Pancreas (tissue), 10 donors: Measurements from ENCODE around the gene PEX16. TPM values are rescaled to one million over a fixed set of nuclear protein-coding genes. Genes with fewer than 3 reads are reported as not detected.
A peak's percentile ranks its signal among the peaks of the same experiment; 100 is the strongest.

ENCODE experiments used
- ATAC-seq, 4 donors: fragments of 200-7000 bp; cut with Tn5 transposase; one replicate each; pipeline versions ENCODE4 v1.8.0 to v1.9.1; 2020; ENCODE audit warnings: mild to moderate bottlenecking in 4 of 4, moderate library complexity in 4 of 4
- DNase-seq, 6 donors: peaks; one replicate each; pipeline ENCODE4 v3.0.0-alpha.2; 2020
- FAIRE-seq: peaks from 2 replicates; lab custom pipeline; 2012; peaks lifted over from hg19 to GRCh38; lab: Jason Lieb, UNC
- H3K27ac ChIP-seq, 4 donors: fragments of 200-600 bp; sonication (generic); 1 replicate in 3 of 4; 2 replicates in 1 of 4; pipeline versions ENCODE4 v1.5.0 to v1.8.0; 2020
- H3K27me3 ChIP-seq, 4 donors: fragments of 200-600 bp; one replicate each; pipeline ENCODE4 v1.8.0; 2021
- H3K36me3 ChIP-seq, 3 donors: fragments of 200-600 bp; sonication (generic) in 1 of 3; one replicate each; pipeline versions ENCODE4 v1.5.0 to v1.8.0; 2020 to 2021
- H3K4me1 ChIP-seq, 3 donors: fragments of 200-600 bp; one replicate each; pipeline ENCODE4 v1.8.0; 2021
- H3K4me3 ChIP-seq, 4 donors: fragments of 200-600 bp; sonication (generic) in 2 of 4; one replicate each; pipeline versions ENCODE4 v1.5.0 to v1.8.0; 2020 to 2021
- H3K9me3 ChIP-seq, 4 donors: fragments of 200-600 bp; one replicate each; pipeline ENCODE4 v1.8.0; 2021
- CTCF ChIP-seq, 4 donors: fragments of 200-600 bp; sonication (generic) in 3 of 4; IDR thresholded peaks; one replicate each; pipeline versions ENCODE4 v1.5.0 to v1.8.0; 2021; ENCODE audit warnings: antibody characterized with exemption in 4 of 4
- WGBS, 2 donors: extraction: QIAGEN DNeasy Blood & Tissue Kit; methylation state at CpG; one replicate each; pipeline ENCODE4 v1.1.7; 2013; 5-methylcytosine and 5-hydroxymethylcytosine counted together
- intact Hi-C, 3 donors: fragments of 100-400 bp; cut with DNase I; formaldehyde crosslinking; loops; one replicate each; pipeline versions ENCODE4 v1.11.1 to v1.14.2; 2022
- polyA plus RNA-seq, 2 donors: library from polyadenylated mRNA; stranded (reverse); fragments of 200-250 nt; gene quantifications; one replicate each; pipeline ENCODE4 v1.2.3, GENCODE V29; 2013
- total RNA-seq, 6 donors: library from RNA; stranded (reverse); fragmentation: NEBNext Ultra II Directional in 4 of 6; extraction: Animal tissue kit (Norgen Biotek cat#: 25700) in 4 of 6; gene quantifications; one replicate each; pipeline versions ENCODE4 v1.2.1 to v1.2.4, GENCODE V29; 2021 to 2023
- donor health status: healthy with polysubstance abuse.
- donor health status: DM: no; HTN: no; CAD: no; lungs with moderate emphysema.
- donor health status: DM: no; HTN: no; CAD: no.
- donor health status: control.
- donor health status: control.
- donor health status: Bipolar disorder and iron deficiency.
- donor health status: DM: yes; HTN: yes; CAD: no.
- donor health status: DM: no; HTN: no; CAD: no.
- donor health status: DM: no; HTN: no; CAD: no.
- donor health status: DM: yes; HTN: yes; CAD: no.

Gene PEX16
- total and polyA plus RNA-seq, 8 donors = 18.6 to 44.3 (median 25.7) TPM

- intact Hi-C loops = no loop called here
- Histone ChIP-seq H3K36me3 (peaks cover 0 to 12% (median 0%) of the 10 kb centered on the region in 3 donors), H3K4me1 (peaks cover 0 to 22% (median 8%) of the 10 kb centered on the region in 3 donors), H3K27ac (no peak overlapping the region), H3K9me3 (no peaks in the 10 kb centered on the region), H3K4me3 (no peak overlapping the region), H3K27me3 (no peaks in the 10 kb centered on the region)
- no peak for DNase-seq
- ATAC-seq = no peak
- WGBS, 2 donors = 88 to 91% methylated on average over 8 of the region's 8 CpGs
- no peak for TF ChIP-seq CTCF (IDR thresholded peaks at IDR 0.05)
- no peak for FAIRE-seq
Observed at GRCh38 chr11:45932217-45932616, 14.5 kb upstream of the PEX16 start.

GRCh38 chr11:45931739-45932138 lies 14.1 kb upstream of the PEX16 start:
- no peak for FAIRE-seq
- Histone ChIP-seq H3K4me3 (no peak overlapping the region), H3K4me1 (peaks cover 0 to 22% (median 8%) of the 10 kb centered on the region in 3 donors), H3K27ac (no peak overlapping the region), H3K36me3 (peaks cover 0 to 12% (median 0%) of the 10 kb centered on the region in 3 donors), H3K27me3 (no peaks in the 10 kb centered on the region), H3K9me3 (no peaks in the 10 kb centered on the region)
- DNase-seq = no peak
- intact Hi-C loops = no loop called here
- TF ChIP-seq CTCF (IDR thresholded peaks at IDR 0.05) = no peak
- WGBS, 2 donors = 93 to 95% methylated on average over 10 of the region's 10 CpGs
- no peak for ATAC-seq

GRCh38 chr11:45930951-45931570 lies 13.4 kb upstream of the PEX16 start:
- Histone ChIP-seq H3K4me1 (peaks cover 0 to 22% (median 8%) of the 10 kb centered on the region in 3 donors), H3K27me3 (no peaks in the 10 kb centered on the region), H3K9me3 (no peaks in the 10 kb centered on the region), H3K4me3 (no peak overlapping the region), H3K36me3 (peaks cover 0 to 12% (median 0%) of the 10 kb centered on the region in 3 donors), H3K27ac (no peak overlapping the region)
- intact Hi-C loops = no loop called here
- ATAC-seq = no peak
- 91 to 93% methylated on average over 8 of the region's 8 CpGs for WGBS, 2 donors
- no peak for DNase-seq
- no peak for FAIRE-seq
- no peak for TF ChIP-seq CTCF (IDR thresholded peaks at IDR 0.05)

GRCh38 chr11:45930031-45930794 lies 12.5 kb upstream of the PEX16 start:
- Histone ChIP-seq H3K27me3 (no peaks in the 10 kb centered on the region), H3K4me3 (no peak overlapping the region), H3K4me1 (peaks cover 0 to 22% (median 8%) of the 10 kb centered on the region in 3 donors), H3K27ac (no peak overlapping the region), H3K9me3 (no peaks in the 10 kb centered on the region), H3K36me3 (peaks cover 0 to 12% (median 0%) of the 10 kb centered on the region in 3 donors)
- TF ChIP-seq CTCF (IDR thresholded peaks at IDR 0.05) = no peak
- intact Hi-C loops = no loop called here
- WGBS, 2 donors = 56 to 57% methylated on average over 14 of the region's 14 CpGs
- ATAC-seq (peak; percentile 15 to 64 (median 47)), FAIRE-seq (no peak), DNase-seq (peak; percentile 43 to 87 (median 67))
